ENCODE measurements around the gene HLA-DMA. TPM values are rescaled to one million over a fixed set of nuclear protein-coding genes. Genes with fewer than 3 reads are reported as not detected.
A peak's percentile ranks its signal among the peaks of the same experiment; 100 is the strongest.

Gene HLA-DMA
- total and polyA plus RNA-seq, 9 of the 15 experiments (the other 6 are each of a cell fraction or from before 2014, with no cell fraction given) = 0.13 to 0.83 (median 0.51) TPM

- no peak overlapping the region for H2AFZ ChIP-seq (ENCODE audit: low read depth, low read length)
- H3K9me1 ChIP-seq (ENCODE audit: control insufficient read depth, insufficient read depth, low read length) = peaks cover 22% of the 10 kb centered on the region
- no peaks in the 10 kb centered on the region for H3K27me3 ChIP-seq (ENCODE audit: control insufficient read depth in 2 of 2, insufficient read depth in 2 of 2, low read length in 2 of 2)
- in situ Hi-C loops (cut with MboI) = no loop called here
- ChIA-PET POLR2A (interaction anchor here (0.9 to 13.4 kb wide), 6 partner anchors 9 to 148 kb away, joined by 3 to 384 read pairs (median 64); partner anchors contain the start of genes HLA-DMA and TAP2), CTCF (ENCODE audit: low intra/inter-chr PET ratio) (no interaction called here)
- H3K4me1 ChIP-seq (replicated peaks in 1 of 2; ENCODE audit: control insufficient read depth in 2 of 2, insufficient read depth in 2 of 2, low read length in 2 of 2) = peaks cover 14% of the 10 kb centered on the region in 2 experiments; a peak in 4 of 5 replicates
- H3K4me3 ChIP-seq = peak overlapping the region; percentile 70; the same call in 1 of the 2 replicates
- no peak overlapping the region; a peak in 1 of 4 replicates for H3K9ac ChIP-seq (ENCODE audit: insufficient read depth in 1 of 2, low read depth in 2 of 2, low read length in 2 of 2)
- H3K9me3 ChIP-seq (replicated peaks; ENCODE audit: control insufficient read depth, insufficient read depth, low read depth, low read length) = no peaks in the 10 kb centered on the region
- BruUV-seq (replicated peaks) = no TSS peak
- no peak for FAIRE-seq
- peaks cover 93% of the 10 kb centered on the region for H3K36me3 ChIP-seq (ENCODE audit: control insufficient read depth, insufficient read depth, low read length)
- peak overlapping the region; percentile 10; the same call in 1 of the 2 replicates for H3K4me2 ChIP-seq (ENCODE audit: insufficient read depth, low read length)
- 78% methylated on average over 2 of the region's 2 CpGs for WGBS (ENCODE audit: insufficient coverage, low coverage, missing lambda C conversion rate)
- no peak overlapping the region for H3K27ac ChIP-seq (ENCODE audit: extremely low read depth, low read depth, low read length)
- peaks cover 76% of the 10 kb centered on the region for H4K20me1 ChIP-seq (replicated peaks; ENCODE audit: control insufficient read depth, insufficient read depth, low read length)
- H3K79me2 ChIP-seq (ENCODE audit: control insufficient read depth, insufficient read depth, low read length) = peaks cover 78% of the 10 kb centered on the region
- intact Hi-C loops (cut with micrococcal nuclease) = no loop called here
- no peak for ATAC-seq
- no peak for DNase-seq (ENCODE audit: extremely low read depth in 1 of 4, low spot score in 3 of 4)
- TF ChIP-seq ZNF445 (CRISPR knock-in tag; IDR thresholded peaks at IDR 0.05; ENCODE audit: low read depth) (no peak), ZNF696 (CRISPR knock-in tag; conservative IDR thresholded peaks at IDR 0.05) (no peak), CBX1 (IDR thresholded peaks at IDR 0.05; ENCODE audit: low read depth) (no peak), ZNF124 (CRISPR knock-in tag; IDR thresholded peaks at IDR 0.05) (no peak), ADNP (tag; IDR thresholded peaks at IDR 0.05) (no peak), ZNF184 (CRISPR knock-in tag; IDR thresholded peaks at IDR 0.05) (no peak), MAFF (IDR thresholded peaks at IDR 0.05; ENCODE audit: low read length) (no peak), HDGF (IDR thresholded peaks at IDR 0.05) (no peak), SETDB1 (IDR thresholded peaks at IDR 0.05; ENCODE audit: low read length) (no peak), ZNF24 (IDR thresholded peaks at IDR 0.05) (no peak), MCM5 (IDR thresholded peaks at IDR 0.05; ENCODE audit: low read depth) (no peak), ZNF668 (CRISPR knock-in tag; IDR thresholded peaks at IDR 0.05) (no peak), PHF20 (IDR thresholded peaks at IDR 0.05; ENCODE audit: partially characterized antibody) (no peak), FOXK1 (CRISPR knock-in tag; IDR thresholded peaks at IDR 0.05; ENCODE audit: borderline replicate concordance) (no peak)
- TF ChIP-seq, protein P1, sequence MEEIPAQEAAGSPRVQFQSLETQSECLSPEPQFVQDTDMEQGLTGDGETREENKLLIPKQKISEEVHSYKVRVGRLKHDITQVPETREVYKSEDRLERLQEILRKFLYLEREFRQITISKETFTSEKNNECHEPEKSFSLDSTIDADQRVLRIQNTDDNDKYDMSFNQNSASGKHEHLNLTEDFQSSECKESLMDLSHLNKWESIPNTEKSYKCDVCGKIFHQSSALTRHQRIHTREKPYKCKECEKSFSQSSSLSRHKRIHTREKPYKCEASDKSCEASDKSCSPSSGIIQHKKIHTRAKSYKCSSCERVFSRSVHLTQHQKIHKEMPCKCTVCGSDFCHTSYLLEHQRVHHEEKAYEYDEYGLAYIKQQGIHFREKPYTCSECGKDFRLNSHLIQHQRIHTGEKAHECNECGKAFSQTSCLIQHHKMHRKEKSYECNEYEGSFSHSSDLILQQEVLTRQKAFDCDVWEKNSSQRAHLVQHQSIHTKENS (CRISPR knock-in tag; IDR thresholded peaks at IDR 0.05) = no peak
- TF ChIP-seq, protein P2, sequence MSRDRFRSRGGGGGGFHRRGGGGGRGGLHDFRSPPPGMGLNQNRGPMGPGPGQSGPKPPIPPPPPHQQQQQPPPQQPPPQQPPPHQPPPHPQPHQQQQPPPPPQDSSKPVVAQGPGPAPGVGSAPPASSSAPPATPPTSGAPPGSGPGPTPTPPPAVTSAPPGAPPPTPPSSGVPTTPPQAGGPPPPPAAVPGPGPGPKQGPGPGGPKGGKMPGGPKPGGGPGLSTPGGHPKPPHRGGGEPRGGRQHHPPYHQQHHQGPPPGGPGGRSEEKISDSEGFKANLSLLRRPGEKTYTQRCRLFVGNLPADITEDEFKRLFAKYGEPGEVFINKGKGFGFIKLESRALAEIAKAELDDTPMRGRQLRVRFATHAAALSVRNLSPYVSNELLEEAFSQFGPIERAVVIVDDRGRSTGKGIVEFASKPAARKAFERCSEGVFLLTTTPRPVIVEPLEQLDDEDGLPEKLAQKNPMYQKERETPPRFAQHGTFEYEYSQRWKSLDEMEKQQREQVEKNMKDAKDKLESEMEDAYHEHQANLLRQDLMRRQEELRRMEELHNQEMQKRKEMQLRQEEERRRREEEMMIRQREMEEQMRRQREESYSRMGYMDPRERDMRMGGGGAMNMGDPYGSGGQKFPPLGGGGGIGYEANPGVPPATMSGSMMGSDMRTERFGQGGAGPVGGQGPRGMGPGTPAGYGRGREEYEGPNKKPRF (IDR thresholded peaks at IDR 0.05; ENCODE audit: low read depth, low read length) = no peak
- TF ChIP-seq, protein P3, sequence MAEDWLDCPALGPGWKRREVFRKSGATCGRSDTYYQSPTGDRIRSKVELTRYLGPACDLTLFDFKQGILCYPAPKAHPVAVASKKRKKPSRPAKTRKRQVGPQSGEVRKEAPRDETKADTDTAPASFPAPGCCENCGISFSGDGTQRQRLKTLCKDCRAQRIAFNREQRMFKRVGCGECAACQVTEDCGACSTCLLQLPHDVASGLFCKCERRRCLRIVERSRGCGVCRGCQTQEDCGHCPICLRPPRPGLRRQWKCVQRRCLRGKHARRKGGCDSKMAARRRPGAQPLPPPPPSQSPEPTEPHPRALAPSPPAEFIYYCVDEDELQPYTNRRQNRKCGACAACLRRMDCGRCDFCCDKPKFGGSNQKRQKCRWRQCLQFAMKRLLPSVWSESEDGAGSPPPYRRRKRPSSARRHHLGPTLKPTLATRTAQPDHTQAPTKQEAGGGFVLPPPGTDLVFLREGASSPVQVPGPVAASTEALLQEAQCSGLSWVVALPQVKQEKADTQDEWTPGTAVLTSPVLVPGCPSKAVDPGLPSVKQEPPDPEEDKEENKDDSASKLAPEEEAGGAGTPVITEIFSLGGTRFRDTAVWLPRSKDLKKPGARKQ (CRISPR knock-in tag; IDR thresholded peaks at IDR 0.05) = no peak
Measured at GRCh38 chr6:32975886-32976285, 23.0 kb upstream of the HLA-DMA start.

Data from K562 (cell line).